Suprapubic skin (tissue), 3 donors: ENCODE results near the gene CNGA1.

Experiments
- CTCF ChIP-seq, 2 donors: fragments of 200-600 bp in 1 of 2; fragments of 450-650 bp in 1 of 2; sonication (generic) in 1 of 2; IDR thresholded peaks; one replicate each; pipeline ENCODE4 v1.5.1; 2016 to 2019; ENCODE audit warnings: antibody characterized with exemption in 2 of 2, mild to moderate bottlenecking in 1 of 2, moderate library complexity in 1 of 2
- POLR2A ChIP-seq, 2 donors: fragments of 450-650 bp; IDR thresholded peaks; one replicate each; pipeline ENCODE4 v1.6.1; 2017; ENCODE audit warnings: antibody characterized with exemption in 2 of 2, mild to moderate bottlenecking in 2 of 2, moderate library complexity in 2 of 2

DNA sequence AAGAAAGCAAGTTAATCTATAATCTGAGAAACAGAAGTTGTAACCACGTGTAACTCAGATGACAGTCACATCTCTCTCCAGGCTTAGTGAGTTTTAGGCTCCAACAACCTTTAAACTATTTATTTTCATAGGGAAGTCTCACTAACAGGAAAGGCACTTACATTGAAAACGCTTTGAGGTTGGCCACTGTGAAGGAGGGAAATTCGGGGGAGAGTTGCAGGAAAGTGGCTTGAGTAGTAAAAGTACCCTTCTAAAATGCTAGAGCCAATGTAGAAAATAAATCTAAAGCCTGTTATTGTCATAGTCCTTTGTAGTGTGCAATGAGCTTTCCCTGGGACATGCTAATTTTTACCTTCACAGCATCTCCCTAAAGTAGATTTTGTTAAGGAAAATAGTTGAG lies 101.1 kb downstream of the CNGA1 start:
- TF ChIP-seq CTCF (IDR thresholded peaks at IDR 0.05) (no peak), POLR2A (IDR thresholded peaks at IDR 0.05) (no peak)
